HCT116 (cell line): ENCODE measurements around the gene COL21A1.

ENCODE experiments used
- CTCF ChIP-seq, 3 experiments: fragments of 200-600 bp in 1 of 3; sonication (generic) in 1 of 3; IDR thresholded peaks in 2 of 3; conservative IDR thresholded peaks in 1 of 3; 2 replicates each; pipeline ENCODE4 v1.5.1; 2012 to 2017; ENCODE audit warnings: low read depth in 2 of 3, low read length in 2 of 3, antibody characterized with exemption in 1 of 3, borderline replicate concordance in 1 of 3, control low read depth in 1 of 3, mild to moderate bottlenecking in 1 of 3, mixed read lengths in 1 of 3, mixed run types in 1 of 3, moderate library complexity in 1 of 3; ENCODE audit not compliant: insufficient read depth in 1 of 3
- JUND ChIP-seq: IDR thresholded peaks from 2 replicates; pipeline ENCODE4 v1.6.1; 2012
- RAD21 ChIP-seq: IDR thresholded peaks from 2 replicates; pipeline ENCODE4 v1.6.1; 2012; ENCODE audit warnings: low read depth, mild to moderate bottlenecking

DNA sequence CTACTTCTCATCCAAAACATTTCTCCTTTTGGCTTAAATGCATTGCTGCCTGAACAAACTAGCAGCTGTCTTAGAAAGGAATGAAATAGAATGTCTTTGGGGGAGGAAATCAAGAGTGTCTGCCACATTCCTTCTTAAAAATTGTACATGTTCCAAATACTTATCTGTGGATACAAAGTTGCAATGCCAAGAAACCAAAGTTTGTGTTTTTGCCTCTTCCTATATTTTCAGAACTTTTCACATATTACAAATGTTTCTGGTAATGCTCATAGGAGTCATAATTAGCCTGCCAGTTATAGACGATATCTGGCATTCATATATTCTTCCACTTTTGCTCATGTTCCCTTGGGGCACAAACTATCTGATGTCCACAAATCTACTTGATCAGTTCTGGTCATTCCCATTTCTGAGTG is 206.5 kb downstream of the COL21A1 start:
- no peak for TF ChIP-seq CTCF (IDR thresholded peaks at IDR 0.05 in 2 of 3, conservative IDR thresholded peaks at IDR 0.05 in 1 of 3; ENCODE audit: borderline replicate concordance in 1 of 3, insufficient read depth in 1 of 3, low read depth in 2 of 3, low read length in 2 of 3)
- TF ChIP-seq JUND: no peak
- no peak for TF ChIP-seq RAD21
